Measurements from ENCODE around the gene EVI2A. TPM values are rescaled to one million over a fixed set of nuclear protein-coding genes. Genes with fewer than 3 reads are reported as not detected.

Gene EVI2A
- total RNA-seq, 1 donor from 2014 or later, result 45.2 TPM

GRCh38 chr17:31311526-31311925, 9.9 kb downstream of the EVI2A start:
- H3K4me1 ChIP-seq, result peaks cover 18% of the 10 kb centered on the region
- no peaks in the 10 kb centered on the region for H3K9me3 ChIP-seq
- peak overlapping the region; percentile 42 for H3K4me3 ChIP-seq
- no peak for TF ChIP-seq CTCF (IDR thresholded peaks at IDR 0.05)
- DNase-seq, result no peak
- H3K27ac ChIP-seq, result peak overlapping the region; percentile 80
- intact Hi-C loops (cut with DNase I), result no loop called here
- no peak for ATAC-seq
- no peaks in the 10 kb centered on the region for H3K27me3 ChIP-seq (ENCODE audit: low read depth)
- H3K36me3 ChIP-seq, result no peaks in the 10 kb centered on the region

DNA sequence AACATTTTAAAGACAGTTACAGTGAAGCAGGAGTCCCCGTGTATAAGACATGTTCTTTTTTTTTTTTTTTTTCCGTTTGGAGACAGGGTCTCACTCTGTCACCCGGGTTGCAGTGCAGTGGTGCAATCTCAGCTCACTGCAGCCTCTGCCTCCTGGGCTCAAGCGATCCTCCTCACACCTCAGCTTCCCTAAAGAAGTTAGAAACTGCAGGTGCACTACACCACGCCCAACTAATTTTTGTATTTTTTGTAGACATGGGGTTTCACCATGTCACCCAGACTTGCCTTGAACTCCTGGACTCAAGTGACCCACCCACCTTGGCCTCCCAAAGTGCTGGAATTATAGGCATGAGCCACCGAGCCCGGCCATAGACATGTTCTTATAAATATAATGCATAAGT, 10.5 kb downstream of the EVI2A start:
- H3K27me3 ChIP-seq (ENCODE audit: low read depth), result no peaks in the 10 kb centered on the region
- ATAC-seq, result no peak
- TF ChIP-seq CTCF (IDR thresholded peaks at IDR 0.05), result no peak
- no peak for DNase-seq
- H3K27ac ChIP-seq, result peak overlapping the region; percentile 80
- H3K4me1 ChIP-seq, result peaks cover 18% of the 10 kb centered on the region
- intact Hi-C loops (cut with DNase I), result no loop called here
- no peaks in the 10 kb centered on the region for H3K36me3 ChIP-seq
- H3K4me3 ChIP-seq, result peak overlapping the region; percentile 42
- no peaks in the 10 kb centered on the region for H3K9me3 ChIP-seq

DNA sequence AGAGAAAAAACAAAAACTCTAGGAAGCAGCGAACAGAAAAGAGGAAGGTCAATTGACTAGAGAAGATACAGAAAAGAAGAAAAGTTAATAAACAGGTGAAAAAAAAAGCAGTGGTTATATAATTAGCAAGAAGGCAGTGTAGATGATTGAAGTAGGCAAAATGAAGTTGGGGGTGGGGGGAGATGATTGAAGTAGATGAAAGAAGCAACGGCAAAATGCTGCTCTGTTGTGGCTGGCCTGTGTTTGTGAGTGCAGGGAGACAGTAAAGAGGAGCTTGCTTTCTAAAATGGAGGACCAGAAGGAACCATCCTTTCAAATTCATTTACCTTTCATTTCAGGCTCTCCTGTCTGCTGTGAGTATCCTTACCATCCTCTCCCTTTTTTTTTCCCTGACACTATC, 11.2 kb downstream of the EVI2A start:
- no peaks in the 10 kb centered on the region for H3K9me3 ChIP-seq
- TF ChIP-seq CTCF (IDR thresholded peaks at IDR 0.05), result no peak
- intact Hi-C loops (cut with DNase I), result no loop called here
- peaks cover under 1% of the 10 kb centered on the region for H3K36me3 ChIP-seq
- ATAC-seq, result peak in 1 of 2 donors; percentile 22
- peaks cover 18% of the 10 kb centered on the region for H3K4me1 ChIP-seq
- peak overlapping the region; percentile 80 for H3K27ac ChIP-seq
- DNase-seq, result no peak
- peak overlapping the region; percentile 42 for H3K4me3 ChIP-seq
- no peaks in the 10 kb centered on the region for H3K27me3 ChIP-seq (ENCODE audit: low read depth)

GRCh38 chr17:31309556-31309955, 11.9 kb downstream of the EVI2A start:
- H3K27ac ChIP-seq, result peak overlapping the region; percentile 80
- peak overlapping the region; percentile 42 for H3K4me3 ChIP-seq
- no peak for TF ChIP-seq CTCF (IDR thresholded peaks at IDR 0.05)

GRCh38 chr17:31308372-31309334, 12.8 kb downstream of the EVI2A start:
- Histone ChIP-seq H3K27ac (peak overlapping the region; percentile 80), H3K4me3 (peak overlapping the region; percentile 42), H3K27me3 (ENCODE audit: low read depth) (no peaks in the 10 kb centered on the region), H3K4me1 (peaks cover 10% of the 10 kb centered on the region), H3K36me3 (peaks cover 14% of the 10 kb centered on the region), H3K9me3 (no peaks in the 10 kb centered on the region)
- DNase-seq (no peak), ATAC-seq (peak; percentile 47 to 48)
- intact Hi-C loops (cut with DNase I), result no loop called here
- no peak for TF ChIP-seq CTCF (IDR thresholded peaks at IDR 0.05)

More at GRCh38 chr17:31309556-31309955, 11.9 kb downstream of the EVI2A start:
- H3K27me3 ChIP-seq (ENCODE audit: low read depth), result no peaks in the 10 kb centered on the region
- H3K36me3 ChIP-seq, result peaks cover 7% of the 10 kb centered on the region
- ATAC-seq (peak; percentile 50 to 76), DNase-seq (no peak)
- H3K4me1 ChIP-seq, result peaks cover 11% of the 10 kb centered on the region
- H3K9me3 ChIP-seq, result no peaks in the 10 kb centered on the region
- intact Hi-C loops (cut with DNase I), result no loop called here
